B cell (primary cell): ENCODE data around the gene LGR5. TPM values are rescaled to one million over a fixed set of nuclear protein-coding genes. Genes with fewer than 3 reads are reported as not detected.
A peak's percentile ranks its signal among the peaks of the same experiment; 100 is the strongest.

Experiments
- ATAC-seq: fragments of 200-7000 bp; cut with Tn5 transposase; one replicate; pipeline ENCODE4 v1.10.0; 2021; ENCODE audit warnings: low read depth, mild to moderate bottlenecking, moderate number of reproducible peaks, moderate library complexity
- CTCF ChIA-PET: fragments of 350-600 bp; sonication (Branson Sonifier 250); formaldehyde crosslinking; loops from one replicate; lab custom pipeline; 2021; ENCODE audit warnings: antibody characterized with exemption, inconsistent platforms; lab: Charles Lee
- POLR2A ChIA-PET: fragments of 350-600 bp; sonication (Branson Sonifier 250); formaldehyde crosslinking; loops from one replicate; lab custom pipeline; 2021; ENCODE audit warnings: antibody characterized with exemption; lab: Charles Lee
- DNase-seq: peaks from one replicate; pipeline ENCODE4 v3.0.0; 2013
- H2AFZ ChIP-seq: 2 replicates; pipeline ENCODE4 v1.6.1; 2012; ENCODE audit warnings: mild to moderate bottlenecking, low read depth, low read length; ENCODE audit not compliant: insufficient read depth, poor library complexity, severe bottlenecking
- H3K27ac ChIP-seq, 2 donors: 1 replicate in 1 of 2; 2 replicates in 1 of 2; pipeline ENCODE4 v1.5.1; 2012 to 2013; ENCODE audit warnings: low read length in 2 of 2, mild to moderate bottlenecking in 2 of 2, moderate library complexity in 1 of 2
- H3K27me3 ChIP-seq, 4 experiments: fragments of 200-600 bp in 1 of 4; sonication (generic) in 1 of 4; replicated peaks in 1 of 4; 1 replicate in 2 of 4; 2 replicates in 2 of 4; pipeline versions ENCODE4 v1.6.1 to v1.7.0; 2013 to 2016; ENCODE audit warnings: low read length in 3 of 4, mild to moderate bottlenecking in 2 of 4, mixed read lengths in 1 of 4, moderate library complexity in 1 of 4; ENCODE audit not compliant: insufficient read depth in 4 of 4, control insufficient read depth in 3 of 4; ENCODE audit errors: control extremely low read depth in 1 of 4
- H3K36me3 ChIP-seq, 2 experiments: replicated peaks in 1 of 2; 1 replicate in 1 of 2; 2 replicates in 1 of 2; pipeline versions ENCODE4 v1.6.1 to v1.7.1; 2013; ENCODE audit warnings: low read length in 1 of 2; ENCODE audit not compliant: insufficient read depth in 2 of 2, control insufficient read depth in 1 of 2; ENCODE audit errors: control extremely low read depth in 1 of 2, extremely low read depth in 1 of 2
- H3K4me1 ChIP-seq, 2 donors: fragments of 200-600 bp in 1 of 2; sonication (generic) in 1 of 2; 1 replicate in 1 of 2; 2 replicates in 1 of 2; pipeline versions ENCODE4 v1.5.1 to v1.6.1; 2013 to 2017; ENCODE audit warnings: low read length in 2 of 2; ENCODE audit not compliant: control insufficient read depth in 2 of 2, insufficient read depth in 2 of 2
- H3K4me2 ChIP-seq: replicated peaks from 2 replicates; pipeline ENCODE3; 2012; ENCODE audit warnings: mild to moderate bottlenecking, low read depth, low read length; ENCODE audit not compliant: poor library complexity, severe bottlenecking
- H3K4me3 ChIP-seq, 5 experiments: fragments of 200-600 bp in 1 of 5; sonication (generic) in 1 of 5; 1 replicate in 3 of 5; 2 replicates in 2 of 5; pipeline versions ENCODE4 v1.5.1 to v1.7.0; 2011 to 2016; ENCODE audit warnings: low read length in 4 of 5, mild to moderate bottlenecking in 4 of 5, low read depth in 2 of 5, control low read depth in 1 of 5, moderate library complexity in 1 of 5; ENCODE audit not compliant: insufficient read depth in 1 of 5; ENCODE audit errors: control extremely low read depth in 1 of 5, extremely low read depth in 1 of 5
- H3K79me2 ChIP-seq: fragments of 200-600 bp; sonication (generic); one replicate; pipeline ENCODE4 v1.6.0; 2016; ENCODE audit warnings: low read length; ENCODE audit not compliant: control insufficient read depth, insufficient read depth
- H3K9ac ChIP-seq: fragments of 200-600 bp; sonication (generic); 2 replicates; pipeline ENCODE4 v1.6.1; 2017; ENCODE audit warnings: mild to moderate bottlenecking, low read length, moderate library complexity
- H3K9me3 ChIP-seq, 3 donors: one replicate each; pipeline versions ENCODE4 v1.6.1 to v1.7.1; 2013; ENCODE audit warnings: low read length in 2 of 3; ENCODE audit not compliant: control insufficient read depth in 2 of 3, insufficient read depth in 1 of 3; ENCODE audit errors: control extremely low read depth in 1 of 3
- H4K20me1 ChIP-seq: 2 replicates; pipeline ENCODE4 v1.6.0; 2012; ENCODE audit warnings: mild to moderate bottlenecking, low read length; ENCODE audit not compliant: insufficient read depth, control insufficient read depth, poor library complexity, severe bottlenecking
- H3K27ac Mint-ChIP-seq: one replicate; pipeline ENCODE4 v1.8.0; 2021; ENCODE audit warnings: mixed read lengths
- H3K27me3 Mint-ChIP-seq: one replicate; pipeline ENCODE4 v1.8.0; 2021; ENCODE audit warnings: mixed read lengths
- H3K4me1 Mint-ChIP-seq: one replicate; pipeline ENCODE4 v1.8.0; 2021; ENCODE audit warnings: mixed read lengths
- H3K4me3 Mint-ChIP-seq: one replicate; pipeline ENCODE4 v1.8.0; 2021; ENCODE audit warnings: mixed read lengths
- H3K9me3 Mint-ChIP-seq: one replicate; pipeline ENCODE4 v1.8.0; 2022; ENCODE audit warnings: mixed read lengths; ENCODE audit not compliant: insufficient read depth
- EZH2 ChIP-seq: IDR thresholded peaks from 2 replicates; pipeline ENCODE4 v1.6.1; 2012; ENCODE audit warnings: borderline replicate concordance, low read depth, mild to moderate bottlenecking, moderate library complexity, low read length; ENCODE audit not compliant: insufficient read depth, poor library complexity, severe bottlenecking
- WGBS: methylation state at CpG from one replicate; pipeline ENCODE4 v1.1.5; 2013; ENCODE audit warnings: missing lambda C conversion rate; ENCODE audit not compliant: insufficient coverage; 5-methylcytosine and 5-hydroxymethylcytosine counted together
- intact Hi-C: fragments of 100-400 bp; cut with micrococcal nuclease; formaldehyde crosslinking; loops from one replicate; pipeline ENCODE4 v1.10.0; 2022
- polyA plus RNA-seq: library from polyadenylated mRNA; depleted of rRNA; stranded (reverse); fragments of >200 nt; gene quantifications from 2 replicates; pipeline ENCODE4 v1.2.3, GENCODE V29; 2012
- total RNA-seq, 2 donors: library from RNA; stranded (reverse); fragments of 120-200 nt in 1 of 2; gene quantifications; 1 replicate in 1 of 2; 2 replicates in 1 of 2; pipeline versions ENCODE4 v1.2.3 to v1.2.4, GENCODE V29; 2013 to 2022
- TF ChIP-seq, protein P1 (sequence below): fragments of 200-600 bp; IDR thresholded peaks from one replicate; pipeline ENCODE4 v1.8.0; 2022; ENCODE audit warnings: antibody characterized with exemption, mild to moderate bottlenecking

Gene LGR5
- total and polyA plus RNA-seq, 2 donors (not counting 1 experiment from before 2014, with no cell fraction given): 0.06 TPM; not detected in 1

DNA sequence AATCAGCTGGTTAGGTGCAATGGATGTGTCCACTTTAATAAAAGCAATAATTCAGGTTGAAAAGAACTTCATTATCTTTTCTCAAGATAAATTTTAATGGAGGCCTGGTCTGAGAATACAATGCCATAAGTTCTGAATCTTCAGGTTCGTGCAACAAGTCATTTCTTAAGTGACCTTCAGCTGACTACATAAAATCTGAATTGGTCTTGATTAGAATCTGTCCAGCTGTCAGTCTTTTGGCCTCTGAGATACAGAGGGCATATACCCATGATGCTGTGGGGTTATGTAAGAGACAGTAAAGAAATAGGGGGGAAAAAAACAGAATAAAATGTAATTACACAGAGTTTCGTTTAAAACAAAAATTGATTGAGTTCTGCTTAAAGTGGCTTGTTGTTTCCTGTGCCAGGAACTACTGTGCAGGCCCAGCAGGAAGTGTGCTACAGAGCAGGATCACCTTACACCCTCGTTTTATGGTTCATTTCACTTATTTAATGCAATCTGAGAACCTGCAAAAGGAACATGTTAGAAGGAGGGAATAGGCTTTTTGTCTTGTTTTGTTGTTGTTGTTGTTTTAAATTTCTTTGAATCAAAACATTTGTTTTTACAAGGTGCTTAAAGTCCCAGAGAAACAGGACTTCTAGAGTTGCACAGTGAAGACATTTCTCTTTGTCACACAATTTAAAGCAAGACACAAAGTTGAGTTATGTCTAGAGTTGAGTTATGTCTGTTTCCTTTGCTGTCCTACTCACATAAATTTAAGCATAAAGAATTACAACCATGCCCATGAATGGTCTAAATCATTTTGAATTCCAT, 64.2 kb downstream of the LGR5 start:
- Histone ChIP-seq H3K27ac (peak overlapping the region; percentile 31 to 77), H3K9ac (peak overlapping the region; percentile 26), H4K20me1 (no peaks in the 10 kb centered on the region), H3K4me1 (peaks cover 12 to 21% of the 10 kb centered on the region in 2 donors), H3K36me3 (no peaks in the 10 kb centered on the region), H3K4me3 (peak overlapping the region in 1 of 5 experiments; percentile 29), H3K27me3 (no peaks in the 10 kb centered on the region), H3K4me2 (peak overlapping the region; percentile 51), H2AFZ (peak overlapping the region; percentile 61), H3K9me3 (no peaks in the 10 kb centered on the region), H3K79me2 (no peaks in the 10 kb centered on the region)
- 43% methylated on average over 1 of the region's 3 CpGs for WGBS
- POLR2A ChIA-PET: no interaction called here
- H3K4me1 Mint-ChIP-seq: peaks cover 12% of the 10 kb centered on the region
- intact Hi-C loops: no loop called here
- TF ChIP-seq, protein P1, sequence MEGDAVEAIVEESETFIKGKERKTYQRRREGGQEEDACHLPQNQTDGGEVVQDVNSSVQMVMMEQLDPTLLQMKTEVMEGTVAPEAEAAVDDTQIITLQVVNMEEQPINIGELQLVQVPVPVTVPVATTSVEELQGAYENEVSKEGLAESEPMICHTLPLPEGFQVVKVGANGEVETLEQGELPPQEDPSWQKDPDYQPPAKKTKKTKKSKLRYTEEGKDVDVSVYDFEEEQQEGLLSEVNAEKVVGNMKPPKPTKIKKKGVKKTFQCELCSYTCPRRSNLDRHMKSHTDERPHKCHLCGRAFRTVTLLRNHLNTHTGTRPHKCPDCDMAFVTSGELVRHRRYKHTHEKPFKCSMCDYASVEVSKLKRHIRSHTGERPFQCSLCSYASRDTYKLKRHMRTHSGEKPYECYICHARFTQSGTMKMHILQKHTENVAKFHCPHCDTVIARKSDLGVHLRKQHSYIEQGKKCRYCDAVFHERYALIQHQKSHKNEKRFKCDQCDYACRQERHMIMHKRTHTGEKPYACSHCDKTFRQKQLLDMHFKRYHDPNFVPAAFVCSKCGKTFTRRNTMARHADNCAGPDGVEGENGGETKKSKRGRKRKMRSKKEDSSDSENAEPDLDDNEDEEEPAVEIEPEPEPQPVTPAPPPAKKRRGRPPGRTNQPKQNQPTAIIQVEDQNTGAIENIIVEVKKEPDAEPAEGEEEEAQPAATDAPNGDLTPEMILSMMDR: no peak
- no peak for TF ChIP-seq EZH2
- H3K27ac Mint-ChIP-seq: peak overlapping the region; percentile 50
- H3K4me3 Mint-ChIP-seq: peak overlapping the region; percentile 20
- CTCF ChIA-PET: no interaction called here
- H3K27me3 Mint-ChIP-seq: peaks cover 1% of the 10 kb centered on the region
- no peaks in the 10 kb centered on the region for H3K9me3 Mint-ChIP-seq
- DNase-seq: peak; percentile 23
- no peak for ATAC-seq

DNA sequence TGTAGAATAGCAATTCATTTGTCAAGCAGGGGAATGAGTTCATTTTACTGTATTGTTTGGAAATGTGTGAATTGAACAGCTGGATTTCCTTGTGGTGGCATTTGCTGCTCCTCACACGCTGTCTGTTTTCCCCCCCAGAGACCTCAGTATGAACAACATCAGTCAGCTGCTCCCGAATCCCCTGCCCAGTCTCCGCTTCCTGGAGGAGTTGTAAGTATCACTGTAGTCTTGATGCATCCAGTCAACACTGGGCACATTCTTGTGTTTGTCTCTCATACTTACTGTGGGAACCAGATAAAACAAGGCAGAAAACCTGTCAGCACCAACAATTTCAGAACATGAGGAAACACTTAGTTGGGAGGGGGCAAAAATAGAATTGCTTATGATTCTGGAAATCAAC, 64.9 kb downstream of the LGR5 start:
- ATAC-seq (no peak), DNase-seq (peak; percentile 4)
- Histone ChIP-seq H4K20me1 (no peaks in the 10 kb centered on the region), H3K4me3 (peak overlapping the region in 1 of 5 experiments; percentile 29), H3K27ac (peak overlapping the region in 1 of 2 donors; percentile 77), H3K4me2 (peak overlapping the region; percentile 51), H3K9ac (peak overlapping the region; percentile 6), H3K9me3 (no peaks in the 10 kb centered on the region), H2AFZ (peak overlapping the region; percentile 61), H3K36me3 (no peaks in the 10 kb centered on the region), H3K27me3 (no peaks in the 10 kb centered on the region), H3K79me2 (no peaks in the 10 kb centered on the region), H3K4me1 (peaks cover 12 to 21% of the 10 kb centered on the region in 2 donors)
- no CpG with 5 or more reads among the region's 3 CpGs for WGBS
- intact Hi-C loops: no loop called here
- peak overlapping the region; percentile 7 for H3K27ac Mint-ChIP-seq
- no peak for TF ChIP-seq EZH2
- TF ChIP-seq, protein P1: no peak
- no peak overlapping the region for H3K4me3 Mint-ChIP-seq
- POLR2A ChIA-PET: no interaction called here
- H3K9me3 Mint-ChIP-seq: no peaks in the 10 kb centered on the region
- H3K27me3 Mint-ChIP-seq: peaks cover 2% of the 10 kb centered on the region
- H3K4me1 Mint-ChIP-seq: peaks cover 12% of the 10 kb centered on the region
- CTCF ChIA-PET: no interaction called here
